ENCODE data around the gene NR2C1.

Gene NR2C1

DNA sequence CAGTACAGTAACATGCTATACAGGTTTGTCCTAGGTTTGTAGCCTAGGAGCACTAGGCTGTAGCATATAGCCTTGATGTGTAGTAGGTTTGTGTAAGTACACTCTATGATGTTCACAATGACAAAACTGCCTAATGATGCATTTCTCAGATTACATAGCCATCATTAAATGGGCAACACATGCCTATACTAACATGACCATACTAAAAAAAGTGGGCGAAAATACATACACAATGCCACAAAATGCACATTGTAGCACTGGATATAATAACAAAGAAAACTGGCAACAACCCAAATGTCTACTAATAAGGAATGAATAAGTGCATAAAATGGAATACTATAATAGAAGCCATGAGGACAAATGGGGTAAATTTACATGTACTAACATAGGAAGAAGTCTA lies 38.7 kb downstream of the NR2C1 start:
- DNase-seq (ENCODE audit: low read depth) = no peak
- no peak overlapping the region for H3K4me3 ChIP-seq (ENCODE audit: low read length)
- TF ChIP-seq, protein P1, sequence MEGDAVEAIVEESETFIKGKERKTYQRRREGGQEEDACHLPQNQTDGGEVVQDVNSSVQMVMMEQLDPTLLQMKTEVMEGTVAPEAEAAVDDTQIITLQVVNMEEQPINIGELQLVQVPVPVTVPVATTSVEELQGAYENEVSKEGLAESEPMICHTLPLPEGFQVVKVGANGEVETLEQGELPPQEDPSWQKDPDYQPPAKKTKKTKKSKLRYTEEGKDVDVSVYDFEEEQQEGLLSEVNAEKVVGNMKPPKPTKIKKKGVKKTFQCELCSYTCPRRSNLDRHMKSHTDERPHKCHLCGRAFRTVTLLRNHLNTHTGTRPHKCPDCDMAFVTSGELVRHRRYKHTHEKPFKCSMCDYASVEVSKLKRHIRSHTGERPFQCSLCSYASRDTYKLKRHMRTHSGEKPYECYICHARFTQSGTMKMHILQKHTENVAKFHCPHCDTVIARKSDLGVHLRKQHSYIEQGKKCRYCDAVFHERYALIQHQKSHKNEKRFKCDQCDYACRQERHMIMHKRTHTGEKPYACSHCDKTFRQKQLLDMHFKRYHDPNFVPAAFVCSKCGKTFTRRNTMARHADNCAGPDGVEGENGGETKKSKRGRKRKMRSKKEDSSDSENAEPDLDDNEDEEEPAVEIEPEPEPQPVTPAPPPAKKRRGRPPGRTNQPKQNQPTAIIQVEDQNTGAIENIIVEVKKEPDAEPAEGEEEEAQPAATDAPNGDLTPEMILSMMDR (conservative IDR thresholded peaks at IDR 0.05; ENCODE audit: low read length) = no peak

DNA sequence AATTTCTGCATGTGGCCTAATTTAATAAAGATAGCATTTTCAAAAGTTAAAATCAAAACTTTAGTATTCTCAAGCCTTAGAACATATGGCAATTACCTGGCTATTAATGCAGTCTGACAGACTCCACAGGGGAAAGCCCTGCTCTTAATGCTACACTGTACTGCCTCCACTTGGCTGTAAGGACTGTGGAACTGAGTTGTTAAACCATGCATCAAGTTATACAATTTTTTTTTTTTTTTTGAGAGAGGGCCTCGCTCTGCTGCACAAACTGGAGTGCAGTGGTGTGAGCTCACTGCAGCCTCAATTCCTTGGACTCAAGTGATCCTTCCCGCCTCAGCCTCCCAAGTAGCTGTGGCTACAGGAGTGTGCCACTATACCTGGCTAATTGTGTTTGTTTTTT lies 50.9 kb downstream of the NR2C1 start:
- TF ChIP-seq, protein P1 (conservative IDR thresholded peaks at IDR 0.05; ENCODE audit: low read length) = no peak
- DNase-seq (ENCODE audit: low read depth) = no peak
- no peak overlapping the region for H3K4me3 ChIP-seq (ENCODE audit: low read length)

DNA sequence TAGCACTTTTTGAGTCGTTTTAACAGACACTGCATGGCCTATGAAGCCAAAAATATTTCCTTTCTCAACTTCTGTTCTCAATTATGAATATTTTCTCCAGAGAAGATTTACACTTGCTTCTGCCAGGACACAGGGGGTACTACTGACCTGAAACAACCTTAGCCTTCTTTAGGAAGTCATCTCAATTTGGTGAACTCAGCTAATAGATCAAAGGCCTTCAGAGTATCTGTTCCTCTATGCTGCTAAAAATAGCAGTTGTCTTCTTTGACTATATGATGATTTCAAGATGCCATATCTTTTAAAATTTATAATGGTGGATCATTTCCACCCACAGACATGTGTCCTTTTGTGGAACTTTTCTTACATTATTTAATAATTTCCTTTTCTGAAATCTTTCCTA lies 55.9 kb downstream of the NR2C1 start:
- TF ChIP-seq, protein P1 (conservative IDR thresholded peaks at IDR 0.05; ENCODE audit: low read length) = no peak
- H3K4me3 ChIP-seq (ENCODE audit: low read length) = no peak overlapping the region
- peak; percentile 0 for DNase-seq (ENCODE audit: low read depth)

DNA sequence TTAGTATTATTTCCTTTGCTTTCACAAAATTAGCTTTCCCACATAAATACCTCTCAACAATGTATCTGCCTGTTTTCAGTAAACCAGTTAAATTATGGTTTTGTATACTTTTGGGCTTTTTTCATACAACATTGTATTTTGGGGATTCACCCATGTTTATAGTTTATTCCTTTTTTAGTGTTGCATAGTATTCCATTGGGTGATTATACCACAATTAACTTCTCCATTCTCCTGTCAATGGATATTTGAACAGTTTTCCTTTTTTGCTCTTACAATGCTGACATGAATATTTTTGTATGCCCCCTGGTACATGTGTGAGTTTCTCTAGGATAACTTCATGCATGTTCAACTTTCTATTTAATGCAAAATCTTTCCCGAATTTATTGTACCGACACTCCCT lies 57.3 kb downstream of the NR2C1 start:
- no peak for DNase-seq (ENCODE audit: low read depth)
- TF ChIP-seq, protein P1 (conservative IDR thresholded peaks at IDR 0.05; ENCODE audit: low read length) = no peak

DNA sequence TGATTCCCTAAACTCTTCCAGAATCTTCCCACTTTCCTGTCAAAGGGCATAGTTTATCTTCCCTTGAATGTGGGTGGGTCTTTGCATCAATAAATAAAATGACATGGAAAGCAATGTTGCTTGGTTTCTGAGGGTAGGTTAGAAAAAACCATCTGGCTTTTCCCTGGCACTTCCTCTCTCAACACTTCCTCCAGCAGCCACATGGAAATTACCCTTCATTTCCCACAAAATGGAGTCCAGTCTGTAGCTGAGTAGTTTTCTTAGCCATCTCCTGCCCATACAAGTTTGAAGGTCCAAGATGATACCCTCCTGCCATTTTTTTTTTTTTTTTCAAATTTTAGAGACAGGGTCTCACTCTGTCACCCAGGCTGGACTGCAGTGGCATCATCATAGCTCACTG lies 58.9 kb downstream of the NR2C1 start:
- TF ChIP-seq, protein P1 (conservative IDR thresholded peaks at IDR 0.05; ENCODE audit: low read length) = no peak
- DNase-seq (ENCODE audit: low read depth) = no peak
- H3K4me3 ChIP-seq (ENCODE audit: low read length) = no peak overlapping the region

More for the DNA sequence above, 57.3 kb downstream of the NR2C1 start:
- H3K4me3 ChIP-seq (ENCODE audit: low read length) = no peak overlapping the region

DNA sequence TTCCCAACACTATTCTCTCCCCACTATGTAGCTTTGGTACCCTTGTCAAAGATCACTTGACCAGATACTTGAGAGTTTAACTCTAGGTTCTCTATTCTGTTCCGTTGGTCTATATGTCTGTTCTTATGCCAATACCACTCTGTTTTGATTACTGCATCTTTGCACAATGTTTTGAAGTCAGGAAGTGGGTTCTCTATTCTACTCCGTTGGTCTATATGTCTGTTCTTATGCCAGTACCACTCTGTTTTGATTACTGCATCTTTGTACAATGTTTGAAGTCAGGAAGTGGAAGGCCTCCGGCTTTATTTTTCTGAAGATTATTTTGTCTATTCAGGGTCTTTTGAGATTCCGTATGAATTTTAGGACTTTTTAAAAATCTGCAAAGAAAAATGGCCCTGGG lies 67.2 kb downstream of the NR2C1 start:
- TF ChIP-seq, protein P1 (conservative IDR thresholded peaks at IDR 0.05; ENCODE audit: low read length) = no peak
- no peak for DNase-seq (ENCODE audit: low read depth)

DNA sequence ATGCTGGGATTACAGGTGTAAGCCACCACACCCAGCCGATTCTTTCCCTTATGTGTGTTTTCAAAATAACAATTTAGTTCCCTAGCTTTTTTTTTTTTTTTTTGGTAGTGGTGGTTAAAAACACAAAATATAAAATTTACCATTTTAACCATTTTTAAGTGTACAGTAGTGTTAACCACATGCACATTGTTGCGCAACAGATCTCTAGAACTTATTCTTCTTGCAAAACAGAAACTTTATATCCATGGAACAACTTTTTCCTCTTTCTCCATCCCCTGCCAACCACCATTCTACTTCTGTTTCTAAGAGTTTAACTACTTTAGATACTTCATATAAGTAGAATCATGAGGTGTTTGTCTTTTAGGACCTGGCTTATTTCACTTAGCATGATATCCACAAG lies 68.8 kb downstream of the NR2C1 start:
- TF ChIP-seq, protein P1 (conservative IDR thresholded peaks at IDR 0.05; ENCODE audit: low read length) = no peak

More for the DNA sequence above, 67.2 kb downstream of the NR2C1 start:
- no peak overlapping the region for H3K4me3 ChIP-seq (ENCODE audit: low read length)

More for the DNA sequence above, 68.8 kb downstream of the NR2C1 start:
- DNase-seq (ENCODE audit: low read depth) = peak; percentile 55
- H3K4me3 ChIP-seq (ENCODE audit: low read length) = no peak overlapping the region
